Measurements from ENCODE around the gene RNASEL. TPM values are rescaled to one million over a fixed set of nuclear protein-coding genes. Genes with fewer than 3 reads are reported as not detected.

Gene RNASEL
- total RNA-seq, 1 experiment from 2014 or later, result 1.2 TPM

- Histone ChIP-seq H3K9me3 (ENCODE audit: control insufficient read depth, insufficient read depth, low read depth, low read length) (no peaks in the 10 kb centered on the region), H3K27me3 (ENCODE audit: control insufficient read depth, insufficient read depth, low read length) (no peaks in the 10 kb centered on the region), H3K36me3 (ENCODE audit: control insufficient read depth, insufficient read depth, low read length) (no peaks in the 10 kb centered on the region), H3K27ac (ENCODE audit: low read length) (no peak overlapping the region), H3K4me3 (ENCODE audit: low read depth in 2 of 2, low read length in 2 of 2) (no peak overlapping the region), H3K4me1 (ENCODE audit: control insufficient read depth, insufficient read depth, low read length) (no peaks in the 10 kb centered on the region)
- no TSS peak for BruUV-seq (replicated peaks)
- in situ Hi-C loops (cut with HindIII; ENCODE audit: low pct_unique_long_range_greater_than_20kb, low sequenced_read_pairs) (no loop called here), intact Hi-C loops (cut with micrococcal nuclease; ENCODE audit: unreplicated experiment) (no loop called here)
- TF ChIP-seq CTCF (IDR thresholded peaks at IDR 0.05), result no peak
- no peak for TF ChIP-seq TCF7L2 (IDR thresholded peaks at IDR 0.05; ENCODE audit: low read depth, low read length)
- TF ChIP-seq SIN3A (IDR thresholded peaks at IDR 0.05; ENCODE audit: borderline replicate concordance, insufficient read depth, low read depth, low read length), result no peak
- no peak for TF ChIP-seq POLR2AphosphoS5 (IDR thresholded peaks at IDR 0.05; ENCODE audit: low read depth, low read length)
- TF ChIP-seq REST (IDR thresholded peaks at IDR 0.05; ENCODE audit: insufficient read depth in 1 of 2, low read depth in 2 of 2, low read length in 1 of 2), result no peak
- POLR2A ChIA-PET, result no interaction called here
- no peak for DNase-seq (ENCODE audit: low read depth, low spot score)
- CTCF ChIA-PET, result no interaction called here
- ATAC-seq, result no peak
Observed at GRCh38 chr1:182552527-182552926, 36.5 kb downstream of the RNASEL start.

GRCh38 chr1:182549811-182550210 lies 39.2 kb downstream of the RNASEL start:
- POLR2A ChIA-PET, result no interaction called here

More at GRCh38 chr1:182549811-182550210, 39.2 kb downstream of the RNASEL start:
- Histone ChIP-seq H3K27me3 (ENCODE audit: control insufficient read depth, insufficient read depth, low read length) (no peaks in the 10 kb centered on the region), H3K4me1 (ENCODE audit: control insufficient read depth, insufficient read depth, low read length) (no peaks in the 10 kb centered on the region), H3K36me3 (ENCODE audit: control insufficient read depth, insufficient read depth, low read length) (no peaks in the 10 kb centered on the region), H3K4me3 (ENCODE audit: low read depth in 2 of 2, low read length in 2 of 2) (no peak overlapping the region), H3K27ac (ENCODE audit: low read length) (no peak overlapping the region), H3K9me3 (ENCODE audit: control insufficient read depth, insufficient read depth, low read depth, low read length) (no peaks in the 10 kb centered on the region)
- ATAC-seq (no peak), DNase-seq (ENCODE audit: low read depth, low spot score) (no peak)
- TF ChIP-seq CTCF (IDR thresholded peaks at IDR 0.05), result no peak
- no peak for TF ChIP-seq REST (IDR thresholded peaks at IDR 0.05; ENCODE audit: insufficient read depth in 1 of 2, low read depth in 2 of 2, low read length in 1 of 2)
- TF ChIP-seq POLR2AphosphoS5 (IDR thresholded peaks at IDR 0.05; ENCODE audit: low read depth, low read length), result no peak
- no peak for TF ChIP-seq TCF7L2 (IDR thresholded peaks at IDR 0.05; ENCODE audit: low read depth, low read length)
- no peak for TF ChIP-seq SIN3A (IDR thresholded peaks at IDR 0.05; ENCODE audit: borderline replicate concordance, insufficient read depth, low read depth, low read length)
- in situ Hi-C loops (cut with HindIII; ENCODE audit: low pct_unique_long_range_greater_than_20kb, low sequenced_read_pairs), result no loop called here
- intact Hi-C loops (cut with micrococcal nuclease; ENCODE audit: unreplicated experiment), result no loop called here
- CTCF ChIA-PET, result no interaction called here
- BruUV-seq (replicated peaks), result no TSS peak

Data from Panc1 (cell line).